Ishikawa (cell line): ENCODE results near the gene ZNF821.

Experiments
- EGR1 ChIP-seq: IDR thresholded peaks from 2 replicates; pipeline ENCODE4 v1.6.1; 2012
- FOXM1 ChIP-seq: IDR thresholded peaks from 2 replicates; pipeline ENCODE4 v1.6.1; 2012; ENCODE audit warnings: low read depth, borderline replicate concordance
- MAX ChIP-seq: IDR thresholded peaks from 2 replicates; pipeline ENCODE4 v1.6.1; 2012
- RAD21 ChIP-seq: IDR thresholded peaks from 2 replicates; pipeline ENCODE4 v1.6.1; 2012; ENCODE audit warnings: low read depth
- REST ChIP-seq: IDR thresholded peaks from 2 replicates; pipeline ENCODE4 v1.6.1; 2012; ENCODE audit warnings: low read depth, mild to moderate bottlenecking
- TAF1 ChIP-seq: IDR thresholded peaks from 2 replicates; pipeline ENCODE4 v1.6.1; 2012; ENCODE audit warnings: low read depth, mild to moderate bottlenecking
- TCF12 ChIP-seq: IDR thresholded peaks from 2 replicates; pipeline ENCODE4 v1.6.1; 2012; ENCODE audit warnings: low read depth
- TEAD4 ChIP-seq: IDR thresholded peaks from 2 replicates; pipeline ENCODE4 v1.6.1; 2012
- YY1 ChIP-seq: IDR thresholded peaks from 2 replicates; pipeline ENCODE4 v1.6.1; 2012; ENCODE audit warnings: low read depth

- TF ChIP-seq FOXM1 (no peak), RAD21 (no peak), MAX (no peak), REST (no peak), TAF1 (no peak), TEAD4 (no peak), TCF12 (no peak), YY1 (no peak), EGR1 (no peak)
These were observed 32.2 kb downstream of the ZNF821 start for GRCh38 chr16:71851746-71852145.
